CD14-positive monocyte (primary cell): ENCODE data around the gene DTNB. TPM values are rescaled to one million over a fixed set of nuclear protein-coding genes. Genes with fewer than 3 reads are reported as not detected.
A peak's percentile ranks its signal among the peaks of the same experiment; 100 is the strongest.

Experiments used
- DNase-seq, 3 donors: peaks; one replicate each; pipeline ENCODE4 v3.0.0-alpha.2; 2011 to 2022
- H2AFZ ChIP-seq: 2 replicates; pipeline ENCODE4 v1.6.0; 2012; ENCODE audit warnings: mild to moderate bottlenecking, low read depth, low read length, inconsistent platforms; ENCODE audit not compliant: insufficient read depth, poor library complexity, severe bottlenecking
- H3K27ac ChIP-seq, 2 donors: 1 replicate in 1 of 2; 2 replicates in 1 of 2; pipeline ENCODE4 v1.5.1; 2012 to 2013; ENCODE audit warnings: low read length in 2 of 2, control low read depth in 1 of 2, inconsistent platforms in 1 of 2, low read depth in 1 of 2, mild to moderate bottlenecking in 1 of 2
- H3K27me3 ChIP-seq, 2 donors: one replicate each; pipeline versions ENCODE4 v1.6.0 to v1.6.1; 2011 to 2013; ENCODE audit warnings: low read length in 2 of 2; ENCODE audit not compliant: control insufficient read depth in 2 of 2, insufficient read depth in 2 of 2
- H3K36me3 ChIP-seq, 2 donors: replicated peaks in 1 of 2; 1 replicate in 1 of 2; 2 replicates in 1 of 2; pipeline versions ENCODE4 v1.5.1 to v1.6.1; 2012 to 2013; ENCODE audit warnings: low read length in 2 of 2, control low read depth in 1 of 2, inconsistent platforms in 1 of 2, mild to moderate bottlenecking in 1 of 2; ENCODE audit not compliant: insufficient read depth in 2 of 2, control insufficient read depth in 1 of 2
- H3K4me1 ChIP-seq, 2 donors: 1 replicate in 1 of 2; 2 replicates in 1 of 2; pipeline versions ENCODE4 v1.5.1 to v1.6.1; 2012 to 2013; ENCODE audit warnings: low read length in 2 of 2, control low read depth in 1 of 2, inconsistent platforms in 1 of 2, mild to moderate bottlenecking in 1 of 2, moderate library complexity in 1 of 2; ENCODE audit not compliant: insufficient read depth in 2 of 2, control insufficient read depth in 1 of 2
- H3K4me2 ChIP-seq: replicated peaks from 2 replicates; pipeline ENCODE3; 2012; ENCODE audit warnings: low read length, moderate library complexity, mild to moderate bottlenecking; ENCODE audit not compliant: poor library complexity, severe bottlenecking; ENCODE audit errors: extremely low read depth
- H3K4me3 ChIP-seq, 3 experiments: fragments of 200-600 bp in 1 of 3; sonication (generic) in 1 of 3; replicated peaks in 1 of 3; 1 replicate in 2 of 3; 2 replicates in 1 of 3; pipeline ENCODE4 v1.5.1; 2011 to 2013; ENCODE audit warnings: low read length in 3 of 3, mild to moderate bottlenecking in 3 of 3, control low read depth in 2 of 3, low read depth in 2 of 3, inconsistent platforms in 1 of 3, moderate library complexity in 1 of 3
- H3K79me2 ChIP-seq: 2 replicates; pipeline ENCODE4 v1.6.0; 2012; ENCODE audit warnings: mild to moderate bottlenecking, control low read depth, inconsistent platforms, low read length, moderate library complexity; ENCODE audit not compliant: insufficient read depth
- H3K9ac ChIP-seq: 2 replicates; pipeline ENCODE4 v1.6.0; 2017; ENCODE audit warnings: low read length, mild to moderate bottlenecking; ENCODE audit not compliant: insufficient read depth, poor library complexity, severe bottlenecking
- H3K9me3 ChIP-seq, 2 donors: replicated peaks in 1 of 2; 1 replicate in 1 of 2; 2 replicates in 1 of 2; pipeline versions ENCODE4 v1.5.1 to v1.6.1; 2012 to 2013; ENCODE audit warnings: low read length in 2 of 2, control low read depth in 1 of 2; ENCODE audit not compliant: control insufficient read depth in 1 of 2, insufficient read depth in 1 of 2
- H4K20me1 ChIP-seq: 2 replicates; pipeline ENCODE4 v1.6.0; 2012; ENCODE audit warnings: mild to moderate bottlenecking, low read length, control low read depth, moderate library complexity; ENCODE audit not compliant: insufficient read depth
- H3K27ac Mint-ChIP-seq, 7 donors: one replicate each; pipeline ENCODE4 v1.8.0; 2020; ENCODE audit warnings: mild to moderate bottlenecking in 7 of 7, mixed read lengths in 7 of 7, moderate library complexity in 6 of 7, inconsistent platforms in 2 of 7
- H3K27me3 Mint-ChIP-seq, 3 donors: one replicate each; pipeline ENCODE4 v1.8.0; 2021 to 2022; ENCODE audit warnings: low read depth in 3 of 3, mild to moderate bottlenecking in 3 of 3, mixed read lengths in 3 of 3, moderate library complexity in 3 of 3, inconsistent platforms in 1 of 3
- H3K36me3 Mint-ChIP-seq, 2 donors: one replicate each; pipeline ENCODE4 v1.8.0; 2020; ENCODE audit warnings: mixed read lengths in 2 of 2, inconsistent platforms in 1 of 2, mild to moderate bottlenecking in 1 of 2
- H3K4me1 Mint-ChIP-seq: one replicate; pipeline ENCODE4 v1.8.0; 2020; ENCODE audit warnings: mild to moderate bottlenecking, mixed read lengths
- H3K4me3 Mint-ChIP-seq, 2 donors: one replicate each; pipeline ENCODE4 v1.8.0; 2020; ENCODE audit warnings: mild to moderate bottlenecking in 2 of 2, mixed read lengths in 2 of 2, moderate library complexity in 1 of 2
- H3K9me3 Mint-ChIP-seq, 7 donors: one replicate each; pipeline ENCODE4 v1.8.0; 2020 to 2022; ENCODE audit warnings: mixed read lengths in 7 of 7, mild to moderate bottlenecking in 6 of 7, moderate library complexity in 6 of 7, inconsistent platforms in 2 of 7
- CTCF ChIP-seq: fragments of 200-600 bp; IDR thresholded peaks from one replicate; pipeline ENCODE4 v1.8.0; 2022; ENCODE audit warnings: antibody characterized with exemption, mild to moderate bottlenecking
- WGBS: methylation state at CpG from one replicate; pipeline ENCODE4 v1.1.5; 2013; ENCODE audit warnings: missing lambda C conversion rate; ENCODE audit not compliant: insufficient coverage; 5-methylcytosine and 5-hydroxymethylcytosine counted together
- intact Hi-C, 2 donors: fragments of 100-400 bp; cut with micrococcal nuclease; formaldehyde crosslinking; loops; one replicate each; pipeline versions ENCODE4 v1.15.0 to v1.15.1; 2023
- polyA plus RNA-seq, 3 donors: library from polyadenylated mRNA; depleted of rRNA in 1 of 3; unstranded in 2 of 3; stranded (reverse) in 1 of 3; fragments of 300-500 nt in 2 of 3; fragments of >200 nt in 1 of 3; fragmentation: Illumina TruSeq in 2 of 3; gene quantifications; 1 replicate in 2 of 3; 2 replicates in 1 of 3; pipeline ENCODE4 v1.2.3, GENCODE V29; 2012 to 2021

DTNB gene
- polyA plus RNA-seq, 3 donors = 3.0 to 4.2 (median 3.3) TPM

DNA sequence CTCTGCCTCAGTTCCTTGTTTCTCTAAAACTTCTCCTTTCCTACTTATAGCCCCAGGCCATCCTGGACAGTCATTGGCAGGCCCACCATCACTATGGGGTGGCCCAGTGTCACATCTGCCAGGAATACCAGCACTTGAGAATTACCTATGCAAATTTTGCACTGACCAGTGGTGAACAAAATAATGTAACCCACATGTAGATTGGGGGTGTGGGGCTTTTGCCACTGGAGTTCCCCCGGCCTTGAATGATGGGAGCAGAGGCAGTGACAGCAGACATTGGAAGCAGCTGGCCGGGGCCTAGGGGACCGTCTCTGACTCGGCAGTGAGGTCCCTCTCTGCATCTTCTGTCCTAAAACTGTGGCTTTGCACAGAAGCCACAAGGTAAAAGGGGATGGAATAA lies 306.7 kb downstream of the DTNB start:
- H3K9me3 Mint-ChIP-seq = no peaks in the 10 kb centered on the region
- no peak overlapping the region for H3K9ac ChIP-seq
- no peak overlapping the region for H2AFZ ChIP-seq
- H3K36me3 ChIP-seq = no peaks in the 10 kb centered on the region
- H3K27ac Mint-ChIP-seq = peak overlapping the region in 1 of 7 donors; percentile 69
- TF ChIP-seq CTCF = no peak
- peaks cover 12 to 16% of the 10 kb centered on the region in 2 donors for H3K4me1 ChIP-seq
- H3K4me3 Mint-ChIP-seq = no peak overlapping the region
- peaks cover 0 to 15% (median 7%) of the 10 kb centered on the region in 3 donors for H3K27me3 Mint-ChIP-seq
- no peak overlapping the region for H3K4me2 ChIP-seq
- peaks cover 11% of the 10 kb centered on the region for H3K4me1 Mint-ChIP-seq
- 50% methylated on average over 1 of the region's 4 CpGs for WGBS
- H3K79me2 ChIP-seq = no peaks in the 10 kb centered on the region
- no peak overlapping the region for H3K27ac ChIP-seq
- H3K36me3 Mint-ChIP-seq = no peaks in the 10 kb centered on the region
- no peak for DNase-seq
- H4K20me1 ChIP-seq = no peaks in the 10 kb centered on the region
- no peaks in the 10 kb centered on the region for H3K27me3 ChIP-seq
- intact Hi-C loops = no loop called here
- H3K4me3 ChIP-seq = no peak overlapping the region
- no peaks in the 10 kb centered on the region for H3K9me3 ChIP-seq

DNA sequence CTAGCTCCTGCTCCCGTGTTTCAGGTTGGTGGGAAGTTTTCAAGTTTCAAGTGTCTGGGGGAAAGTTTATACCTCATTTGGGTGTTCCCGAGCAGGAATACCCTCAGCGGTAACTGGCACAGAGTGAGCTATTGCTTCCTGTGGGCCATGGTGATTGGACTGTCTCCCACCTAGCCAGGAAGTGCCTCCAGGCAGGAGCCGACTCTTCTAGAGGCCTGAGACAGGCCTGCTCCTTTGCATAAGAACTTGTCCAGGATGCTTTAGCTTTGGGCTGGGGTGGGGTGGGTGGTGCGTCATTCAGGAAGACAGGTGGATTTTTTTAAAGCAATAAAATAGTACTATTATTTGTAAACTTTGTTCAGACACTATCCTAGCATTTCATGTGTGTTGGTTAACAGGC lies 308.1 kb downstream of the DTNB start:
- Histone ChIP-seq H3K9me3 (no peaks in the 10 kb centered on the region), H3K4me1 (peaks cover 12 to 19% of the 10 kb centered on the region in 2 donors), H3K4me2 (no peak overlapping the region), H3K9ac (no peak overlapping the region), H3K79me2 (no peaks in the 10 kb centered on the region), H3K27ac (no peak overlapping the region), H3K4me3 (no peak overlapping the region), H3K27me3 (no peaks in the 10 kb centered on the region), H3K36me3 (no peaks in the 10 kb centered on the region), H4K20me1 (no peaks in the 10 kb centered on the region), H2AFZ (no peak overlapping the region)
- peaks cover 12% of the 10 kb centered on the region for H3K4me1 Mint-ChIP-seq
- no peak for TF ChIP-seq CTCF
- no peaks in the 10 kb centered on the region for H3K9me3 Mint-ChIP-seq
- peaks cover 0 to 15% (median 7%) of the 10 kb centered on the region in 3 donors for H3K27me3 Mint-ChIP-seq
- no peak for DNase-seq
- no peak overlapping the region for H3K4me3 Mint-ChIP-seq
- intact Hi-C loops = no loop called here
- H3K27ac Mint-ChIP-seq = no peak overlapping the region
- no peaks in the 10 kb centered on the region for H3K36me3 Mint-ChIP-seq
- 50% methylated on average over 3 of the region's 5 CpGs for WGBS
